DMS 273 treated with DMSO at 0.1 percent for 48 hours (cell line): ENCODE data around the gene CRHR2.
A peak's percentile ranks its signal among the peaks of the same experiment; 100 is the strongest.

Experiments
- DNase-seq: peaks from one replicate; lab custom pipeline; 2025; lab: John Stamatoyannopoulos, UW

The CRHR2 gene

DNA sequence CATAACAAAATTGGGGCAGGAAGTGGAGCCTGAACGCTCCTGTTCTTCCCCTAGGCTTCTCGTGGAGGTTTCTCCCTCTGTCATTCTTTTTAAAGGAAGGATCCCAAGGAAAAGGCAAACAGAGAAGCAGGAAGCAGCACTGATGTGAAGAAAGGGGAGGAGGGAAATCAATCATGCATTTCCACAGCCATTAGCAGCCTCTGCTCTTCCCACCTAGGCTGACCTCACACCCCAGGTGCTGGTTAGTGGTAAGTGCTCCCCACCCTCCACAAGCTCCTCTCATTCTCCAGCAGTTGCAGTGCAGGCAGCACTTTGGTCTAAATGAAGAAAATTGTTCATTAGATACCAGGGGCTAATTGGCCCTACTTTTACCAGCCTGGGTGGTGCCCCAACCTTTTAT is 2.6 kb downstream of the CRHR2 start:
- no peak for DNase-seq

DNA sequence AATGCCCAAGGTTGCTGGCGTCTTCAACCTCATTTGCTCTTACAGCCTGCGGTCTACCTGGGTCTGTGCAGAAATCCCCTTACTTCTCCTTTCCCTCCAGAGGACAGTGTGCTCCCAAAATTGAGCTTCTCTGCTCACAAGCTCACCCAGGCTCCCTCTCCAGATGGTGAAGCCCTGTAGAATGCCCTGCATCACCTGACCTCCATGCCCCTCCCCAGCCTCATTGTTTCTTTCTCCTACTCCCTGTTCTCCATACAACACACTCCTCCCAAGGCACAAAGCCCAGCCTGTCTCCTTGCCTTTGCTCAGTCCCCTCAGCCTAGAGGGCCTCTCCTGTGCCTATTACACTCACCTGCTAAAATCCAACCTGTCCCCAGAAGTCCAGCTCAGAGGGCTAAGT is 3.5 kb downstream of the CRHR2 start:
- DNase-seq = no peak

DNA sequence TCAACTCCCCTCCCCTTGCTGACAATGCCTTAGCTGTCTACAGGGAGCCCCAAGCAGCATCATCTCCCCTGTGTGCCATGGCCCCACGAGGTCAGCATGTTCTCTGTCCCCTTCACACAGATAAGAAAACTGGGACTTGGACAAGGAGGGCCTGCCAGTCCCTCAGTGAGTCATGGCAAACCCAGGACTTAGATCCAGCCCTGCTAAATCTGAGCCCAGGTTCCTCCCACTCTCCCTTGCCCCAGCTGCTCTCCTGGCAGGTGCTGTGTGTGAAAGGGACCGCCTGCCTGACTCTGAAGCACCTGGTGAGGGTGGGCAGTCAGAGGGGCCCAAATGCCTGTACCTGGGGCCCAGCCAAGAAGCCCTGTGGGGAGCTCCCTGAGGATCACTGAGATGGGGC is 7.4 kb downstream of the CRHR2 start:
- DNase-seq = no peak

- no peak for DNase-seq
Observed at GRCh38 chr7:30674420-30674819, 7.8 kb downstream of the CRHR2 start.

GRCh38 chr7:30671793-30672465 is 10.3 kb downstream of the CRHR2 start:
- peak; percentile 25 for DNase-seq

DNA sequence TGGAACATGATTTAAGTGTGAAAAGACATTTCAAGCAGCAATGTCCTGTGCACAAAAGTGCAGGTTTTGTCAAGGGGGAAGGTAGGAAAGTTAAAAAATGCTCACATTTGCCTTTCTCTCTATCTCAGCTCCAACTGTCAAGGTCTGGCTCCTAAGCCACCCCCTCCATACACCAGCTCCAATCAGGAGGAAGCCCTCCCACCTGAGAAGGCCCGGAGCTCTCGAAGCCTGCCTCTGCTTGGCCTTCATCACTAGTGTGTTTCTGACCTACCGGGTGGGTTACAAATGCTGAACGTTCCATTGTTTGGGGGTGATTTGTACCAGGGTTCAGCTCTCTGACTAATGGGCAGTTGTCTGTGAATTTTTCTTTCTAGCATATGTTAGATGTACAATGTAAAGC is 14.2 kb downstream of the CRHR2 start:
- no peak for DNase-seq

- DNase-seq = no peak
Observed at GRCh38 chr7:30667172-30667571, 15.1 kb downstream of the CRHR2 start.

- no peak for DNase-seq
Observed at GRCh38 chr7:30665449-30665848, 16.8 kb downstream of the CRHR2 start.

GRCh38 chr7:30665043-30665442 is 17.2 kb downstream of the CRHR2 start:
- DNase-seq = no peak

DNA sequence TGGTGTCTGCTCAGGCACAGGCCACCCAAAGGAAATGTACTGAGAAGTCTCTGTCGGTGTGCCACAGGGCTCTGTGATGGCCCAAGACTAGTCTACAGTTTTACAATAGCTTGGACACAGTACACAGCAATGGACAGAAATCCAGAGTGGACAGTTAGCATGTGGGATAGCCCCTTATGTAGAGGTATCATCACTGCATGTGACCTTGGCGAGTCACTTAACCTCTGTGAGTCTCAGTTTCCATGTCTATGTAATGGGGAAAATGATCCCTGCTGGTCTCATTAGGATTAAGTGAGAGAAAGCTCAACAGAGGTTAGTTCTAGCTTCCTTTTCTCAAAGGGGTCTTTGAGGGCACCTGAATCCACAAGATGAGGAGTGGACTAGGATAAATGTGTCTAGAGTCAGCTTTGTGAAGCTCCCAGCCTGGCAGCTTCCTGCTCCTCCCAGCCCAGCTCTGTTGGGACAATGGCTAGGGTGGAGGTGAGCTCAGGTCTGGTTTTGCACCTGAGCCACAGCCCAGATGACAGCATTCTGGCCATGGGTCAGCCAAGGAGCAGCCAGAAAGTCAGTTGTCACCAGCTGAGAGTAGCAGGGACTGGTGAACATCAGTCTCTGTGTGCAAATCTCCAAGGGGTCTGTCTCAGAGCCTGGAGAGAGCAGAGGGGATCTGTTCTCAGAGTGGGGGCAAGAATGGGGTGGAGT is 17.9 kb downstream of the CRHR2 start:
- DNase-seq = no peak

GRCh38 chr7:30663414-30663813 is 18.8 kb downstream of the CRHR2 start:
- no peak for DNase-seq

GRCh38 chr7:30662431-30662939 is 19.8 kb downstream of the CRHR2 start:
- DNase-seq = no peak

GRCh38 chr7:30661926-30662325 is 20.3 kb downstream of the CRHR2 start:
- no peak for DNase-seq

DNA sequence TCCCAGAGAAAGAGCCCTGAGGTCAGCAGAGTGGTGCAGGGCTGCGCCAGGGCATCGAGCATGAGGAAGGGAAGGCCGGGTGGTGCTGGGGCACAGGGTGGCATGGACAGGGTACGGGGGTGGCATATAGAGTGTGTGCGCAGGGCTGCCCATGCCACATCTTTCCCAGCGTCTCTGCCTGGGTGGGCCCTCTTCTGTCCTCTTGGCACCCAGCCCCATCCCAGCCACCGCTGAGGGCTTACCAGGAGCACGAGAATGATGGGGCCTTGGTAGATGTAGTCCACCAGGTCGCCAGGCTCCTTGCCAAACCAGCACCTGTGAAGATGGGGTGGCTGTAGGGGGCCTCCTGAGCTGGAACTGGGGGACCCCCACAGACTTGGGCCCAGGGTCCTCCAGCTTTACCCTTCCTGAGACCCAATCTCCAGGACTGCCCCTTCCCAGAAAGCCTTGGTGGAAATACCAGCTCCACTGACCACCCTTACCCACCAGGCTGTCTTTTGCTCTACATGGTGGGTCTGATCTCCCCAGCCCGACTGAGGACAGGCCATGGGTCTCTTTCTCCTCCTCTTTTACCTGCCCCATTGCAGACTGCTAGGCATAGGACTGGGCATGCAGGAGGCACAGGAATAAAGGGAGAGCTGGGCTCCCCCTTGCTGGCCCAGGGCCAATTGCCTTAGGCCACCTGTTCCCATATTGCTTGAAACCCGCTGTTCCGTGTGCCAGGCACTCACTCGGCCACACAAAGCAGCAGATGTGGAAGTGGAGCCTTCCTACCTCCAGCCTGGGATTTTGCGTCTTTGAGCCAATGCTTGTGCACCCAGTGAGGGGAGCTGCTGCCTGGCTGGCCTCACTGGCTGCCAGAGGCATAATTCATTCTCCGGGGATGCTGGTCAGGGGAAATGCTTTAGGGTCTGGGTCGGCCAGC is 21.7 kb downstream of the CRHR2 start:
- DNase-seq = peak; percentile 97

DNA sequence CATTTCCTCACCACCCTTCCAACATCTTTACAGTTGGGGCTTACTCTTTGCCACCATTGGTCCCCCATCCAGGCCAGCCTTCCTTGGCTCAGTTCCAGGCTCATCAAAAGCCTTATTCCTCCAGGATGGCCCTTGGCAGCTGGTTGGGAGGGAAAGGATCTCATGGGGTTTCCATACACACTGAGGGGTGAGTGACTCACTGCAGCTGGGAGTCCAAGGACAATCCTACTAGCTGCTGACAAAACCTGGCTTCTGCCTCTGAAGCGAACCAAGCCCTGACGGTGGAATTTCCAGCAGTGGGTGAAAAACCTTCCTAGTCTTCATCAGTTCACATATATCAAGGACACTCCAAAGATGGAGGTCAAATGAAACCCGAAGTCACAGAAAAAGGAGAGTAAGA is 22.9 kb downstream of the CRHR2 start:
- DNase-seq = peak; percentile 91

DNA sequence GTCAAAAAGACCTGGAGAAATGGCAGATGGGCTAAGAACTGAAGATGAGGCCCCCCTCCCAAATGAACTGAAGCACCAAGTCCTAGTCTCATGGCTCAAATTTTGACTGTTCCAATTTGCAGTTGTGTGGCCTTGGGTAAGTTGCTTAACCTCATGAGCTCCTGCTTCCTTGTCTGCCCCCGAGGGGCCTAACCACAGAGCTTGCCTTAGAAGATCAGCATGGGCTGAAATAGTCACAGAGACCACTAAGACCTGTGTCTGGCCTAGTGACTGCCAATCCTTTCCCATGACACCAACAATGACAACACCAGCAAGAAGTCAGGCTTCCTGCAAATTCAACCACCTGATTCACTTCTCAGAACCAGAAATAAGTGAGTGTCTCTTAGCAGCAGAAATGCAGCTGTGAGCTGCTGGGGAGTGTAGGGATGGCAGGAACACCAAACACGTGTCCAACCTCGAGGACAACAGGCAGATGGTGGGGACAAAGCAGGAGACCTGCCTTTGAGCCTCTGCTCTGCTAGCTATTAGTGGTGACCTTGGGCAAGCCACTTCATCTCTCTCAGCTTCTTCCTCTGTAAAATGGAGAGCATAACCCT is 23.7 kb downstream of the CRHR2 start:
- DNase-seq = no peak

DNA sequence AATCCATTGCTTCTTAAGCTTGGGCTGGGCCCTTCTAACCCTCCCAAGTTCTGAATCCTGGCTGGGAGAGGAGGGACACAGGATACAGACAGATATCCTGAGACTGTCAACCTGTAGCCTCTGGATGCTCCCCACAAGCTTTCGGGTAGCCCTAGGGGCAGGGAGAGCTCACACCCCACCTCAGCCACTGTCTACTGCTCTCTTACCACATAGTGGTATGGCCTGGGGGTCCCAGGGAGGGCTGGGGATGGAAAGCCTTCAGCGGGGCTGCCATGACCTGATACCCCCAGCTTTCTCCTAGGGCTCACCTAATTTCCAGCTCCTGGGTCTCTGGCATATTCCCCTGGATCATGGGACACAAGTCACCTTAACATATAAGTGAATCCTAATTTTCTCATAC is 25.1 kb downstream of the CRHR2 start:
- DNase-seq = no peak

GRCh38 chr7:30656006-30656957 is 26.0 kb downstream of the CRHR2 start:
- DNase-seq = no peak

- no peak for DNase-seq
Observed at GRCh38 chr7:30655096-30655970, 26.9 kb downstream of the CRHR2 start.
